ENCODE data around the gene ITIH3. TPM values are rescaled to one million over a fixed set of nuclear protein-coding genes. Genes with fewer than 3 reads are reported as not detected.

Gene ITIH3
- total and polyA plus RNA-seq, 4 donors = 507 to 1,326 (median 909) TPM

DNA sequence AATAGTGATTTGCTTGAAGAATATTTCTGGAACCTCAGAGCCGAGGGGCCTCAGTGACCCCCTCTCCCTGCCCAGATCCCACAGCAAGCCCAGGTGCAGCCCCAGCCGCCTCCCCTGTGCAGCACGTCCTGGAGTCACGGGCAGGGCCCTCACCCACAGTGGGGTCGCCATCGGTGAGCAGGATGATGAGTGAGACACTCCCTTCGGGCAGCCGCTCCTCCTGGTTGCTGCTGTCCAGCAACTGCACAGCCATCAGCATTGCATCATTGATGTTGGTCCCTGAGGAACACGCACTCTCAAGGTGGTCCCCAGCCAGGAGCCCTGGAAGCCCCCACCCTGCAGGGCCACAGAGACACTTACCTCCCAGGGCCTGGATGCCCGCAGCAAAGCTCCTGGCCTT, 29.4 kb downstream of the ITIH3 start:
- peaks cover 15 to 76% (median 65%) of the 10 kb centered on the region in 4 donors for H3K36me3 ChIP-seq (ENCODE audit: control insufficient read depth in 4 of 4, insufficient read depth in 3 of 4, low read depth in 1 of 4, low read length in 3 of 4)
- TF ChIP-seq, protein P1, sequence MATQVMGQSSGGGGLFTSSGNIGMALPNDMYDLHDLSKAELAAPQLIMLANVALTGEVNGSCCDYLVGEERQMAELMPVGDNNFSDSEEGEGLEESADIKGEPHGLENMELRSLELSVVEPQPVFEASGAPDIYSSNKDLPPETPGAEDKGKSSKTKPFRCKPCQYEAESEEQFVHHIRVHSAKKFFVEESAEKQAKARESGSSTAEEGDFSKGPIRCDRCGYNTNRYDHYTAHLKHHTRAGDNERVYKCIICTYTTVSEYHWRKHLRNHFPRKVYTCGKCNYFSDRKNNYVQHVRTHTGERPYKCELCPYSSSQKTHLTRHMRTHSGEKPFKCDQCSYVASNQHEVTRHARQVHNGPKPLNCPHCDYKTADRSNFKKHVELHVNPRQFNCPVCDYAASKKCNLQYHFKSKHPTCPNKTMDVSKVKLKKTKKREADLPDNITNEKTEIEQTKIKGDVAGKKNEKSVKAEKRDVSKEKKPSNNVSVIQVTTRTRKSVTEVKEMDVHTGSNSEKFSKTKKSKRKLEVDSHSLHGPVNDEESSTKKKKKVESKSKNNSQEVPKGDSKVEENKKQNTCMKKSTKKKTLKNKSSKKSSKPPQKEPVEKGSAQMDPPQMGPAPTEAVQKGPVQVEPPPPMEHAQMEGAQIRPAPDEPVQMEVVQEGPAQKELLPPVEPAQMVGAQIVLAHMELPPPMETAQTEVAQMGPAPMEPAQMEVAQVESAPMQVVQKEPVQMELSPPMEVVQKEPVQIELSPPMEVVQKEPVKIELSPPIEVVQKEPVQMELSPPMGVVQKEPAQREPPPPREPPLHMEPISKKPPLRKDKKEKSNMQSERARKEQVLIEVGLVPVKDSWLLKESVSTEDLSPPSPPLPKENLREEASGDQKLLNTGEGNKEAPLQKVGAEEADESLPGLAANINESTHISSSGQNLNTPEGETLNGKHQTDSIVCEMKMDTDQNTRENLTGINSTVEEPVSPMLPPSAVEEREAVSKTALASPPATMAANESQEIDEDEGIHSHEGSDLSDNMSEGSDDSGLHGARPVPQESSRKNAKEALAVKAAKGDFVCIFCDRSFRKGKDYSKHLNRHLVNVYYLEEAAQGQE (IDR thresholded peaks at IDR 0.05) = peak; percentile 53
- TF ChIP-seq FOXA1 (IDR thresholded peaks at IDR 0.05) (no peak), ATF3 (IDR thresholded peaks at IDR 0.05) (no peak), FOXA2 (IDR thresholded peaks at IDR 0.05) (no peak)

DNA sequence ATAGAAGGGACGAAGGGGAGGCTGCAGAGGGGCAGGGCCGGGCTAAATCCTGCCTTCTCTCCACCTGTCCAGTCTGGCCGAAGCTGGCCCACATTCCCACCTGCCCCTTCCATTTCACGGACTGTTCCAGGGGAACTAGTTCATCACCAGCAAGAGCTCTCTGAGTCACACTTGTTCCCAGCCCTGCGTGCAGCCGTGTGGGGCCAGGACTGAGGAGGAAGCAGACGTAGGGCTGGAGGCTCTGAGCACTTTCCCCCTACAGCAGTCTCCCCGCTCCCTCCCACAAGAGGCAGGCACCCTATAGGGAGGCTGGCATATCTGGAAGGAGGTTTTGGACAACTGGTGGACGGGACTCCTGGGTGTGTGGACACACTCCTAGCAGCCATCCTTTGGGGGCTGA, 32.8 kb downstream of the ITIH3 start:
- H3K36me3 ChIP-seq (ENCODE audit: control insufficient read depth in 4 of 4, insufficient read depth in 3 of 4, low read depth in 1 of 4, low read length in 3 of 4) = peaks cover 14 to 50% (median 41%) of the 10 kb centered on the region in 4 donors
- H3K27ac ChIP-seq (ENCODE audit: low read depth in 1 of 2, low read length in 2 of 2) = peak overlapping the region; percentile 96 to 99
- peak overlapping the region; percentile 44 to 46 for H3K9ac ChIP-seq (ENCODE audit: low read depth in 1 of 2, low read length in 2 of 2)

More for the DNA sequence above, 29.4 kb downstream of the ITIH3 start:
- Histone ChIP-seq H3K9ac (ENCODE audit: low read depth in 1 of 2, low read length in 2 of 2) (no peak overlapping the region), H3K4me3 (ENCODE audit: low read depth in 1 of 3, low read length in 3 of 3) (no peak overlapping the region), H3K27me3 (ENCODE audit: control insufficient read depth in 4 of 4, insufficient read depth in 4 of 4, low read length in 3 of 4) (no peaks in the 10 kb centered on the region), H3K27ac (ENCODE audit: low read depth in 1 of 2, low read length in 2 of 2) (no peak overlapping the region), H3K4me1 (ENCODE audit: control insufficient read depth in 4 of 4, insufficient read depth in 4 of 4, low read length in 3 of 4) (peaks cover 2 to 95% (median 80%) of the 10 kb centered on the region in 4 donors), H3K9me3 (ENCODE audit: control insufficient read depth in 4 of 4, low read length in 3 of 4) (no peaks in the 10 kb centered on the region)
- no peak for DNase-seq (ENCODE audit: low spot score)
- 91% methylated on average over 10 of the region's 10 CpGs for WGBS

More for the DNA sequence above, 32.8 kb downstream of the ITIH3 start:
- WGBS = 36% methylated on average over 9 of the region's 9 CpGs
- DNase-seq (ENCODE audit: low spot score) = no peak
- TF ChIP-seq NR2F2 (IDR thresholded peaks at IDR 0.05) = no peak
- TF ChIP-seq TAF1 (conservative IDR thresholded peaks at IDR 0.05) = no peak
- no peak for TF ChIP-seq YY1 (IDR thresholded peaks at IDR 0.05)
- no peak for TF ChIP-seq RAD21 (IDR thresholded peaks at IDR 0.05)
- no peak for TF ChIP-seq JUND (IDR thresholded peaks at IDR 0.05)
- no peak for TF ChIP-seq FOXA2 (IDR thresholded peaks at IDR 0.05)
- no peak for TF ChIP-seq EGR1 (IDR thresholded peaks at IDR 0.05; ENCODE audit: low read depth in 2 of 2)
- TF ChIP-seq RXRA (IDR thresholded peaks at IDR 0.05) = no peak
- TF ChIP-seq SP1 (IDR thresholded peaks at IDR 0.05) = no peak
- no peak for TF ChIP-seq HNF4G (IDR thresholded peaks at IDR 0.05)
- no peak for TF ChIP-seq ATF3 (IDR thresholded peaks at IDR 0.05)
- TF ChIP-seq GABPA (IDR thresholded peaks at IDR 0.05 in 1 of 2, conservative IDR thresholded peaks at IDR 0.05 in 1 of 2) = no peak
- TF ChIP-seq, protein P2, sequence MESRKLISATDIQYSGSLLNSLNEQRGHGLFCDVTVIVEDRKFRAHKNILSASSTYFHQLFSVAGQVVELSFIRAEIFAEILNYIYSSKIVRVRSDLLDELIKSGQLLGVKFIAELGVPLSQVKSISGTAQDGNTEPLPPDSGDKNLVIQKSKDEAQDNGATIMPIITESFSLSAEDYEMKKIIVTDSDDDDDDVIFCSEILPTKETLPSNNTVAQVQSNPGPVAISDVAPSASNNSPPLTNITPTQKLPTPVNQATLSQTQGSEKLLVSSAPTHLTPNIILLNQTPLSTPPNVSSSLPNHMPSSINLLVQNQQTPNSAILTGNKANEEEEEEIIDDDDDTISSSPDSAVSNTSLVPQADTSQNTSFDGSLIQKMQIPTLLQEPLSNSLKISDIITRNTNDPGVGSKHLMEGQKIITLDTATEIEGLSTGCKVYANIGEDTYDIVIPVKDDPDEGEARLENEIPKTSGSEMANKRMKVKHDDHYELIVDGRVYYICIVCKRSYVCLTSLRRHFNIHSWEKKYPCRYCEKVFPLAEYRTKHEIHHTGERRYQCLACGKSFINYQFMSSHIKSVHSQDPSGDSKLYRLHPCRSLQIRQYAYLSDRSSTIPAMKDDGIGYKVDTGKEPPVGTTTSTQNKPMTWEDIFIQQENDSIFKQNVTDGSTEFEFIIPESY (IDR thresholded peaks at IDR 0.05) = no peak
- no peak for TF ChIP-seq MAX (IDR thresholded peaks at IDR 0.05)
- TF ChIP-seq CTCF (IDR thresholded peaks at IDR 0.05; ENCODE audit: low read depth, low read length, missing input control) = no peak
- TF ChIP-seq, protein P1 (IDR thresholded peaks at IDR 0.05) = no peak
- TF ChIP-seq HNF4A (conservative IDR thresholded peaks at IDR 0.05) = no peak
- no peak for TF ChIP-seq FOXA1 (IDR thresholded peaks at IDR 0.05)
- Histone ChIP-seq H3K4me3 (ENCODE audit: low read depth in 1 of 3, low read length in 3 of 3) (peak overlapping the region in 2 of 3 donors; percentile 31 to 40), H3K27me3 (ENCODE audit: control insufficient read depth in 4 of 4, insufficient read depth in 4 of 4, low read length in 3 of 4) (no peaks in the 10 kb centered on the region), H3K9me3 (ENCODE audit: control insufficient read depth in 4 of 4, low read length in 3 of 4) (no peaks in the 10 kb centered on the region), H3K4me1 (ENCODE audit: control insufficient read depth in 4 of 4, insufficient read depth in 4 of 4, low read length in 3 of 4) (peaks cover 2 to 72% (median 58%) of the 10 kb centered on the region in 4 donors)
